Vagina (tissue), 2 donors: ENCODE measurements around the gene RAB6B.

ENCODE experiments used
- CTCF ChIP-seq, 3 experiments: fragments of 450-650 bp in 2 of 3; fragments of 200-600 bp in 1 of 3; sonication (generic) in 1 of 3; IDR thresholded peaks; one replicate each; pipeline ENCODE4 v1.5.1; 2017 to 2019; ENCODE audit warnings: antibody characterized with exemption in 3 of 3, mild to moderate bottlenecking in 2 of 3, moderate library complexity in 2 of 3
- POLR2A ChIP-seq, 2 donors: fragments of 450-650 bp; IDR thresholded peaks; one replicate each; pipeline ENCODE4 v1.6.1; 2017; ENCODE audit warnings: antibody characterized with exemption in 2 of 2, mild to moderate bottlenecking in 2 of 2, moderate library complexity in 2 of 2
- POLR2AphosphoS5 ChIP-seq, 2 donors: sonication (generic); formaldehyde crosslinking; IDR thresholded peaks; one replicate each; pipeline ENCODE4 v1.9.0; 2017; ENCODE audit warnings: antibody characterized with exemption in 2 of 2, mild to moderate bottlenecking in 2 of 2, low read depth in 1 of 2; ENCODE audit not compliant: insufficient read depth in 1 of 2

GRCh38 chr3:133890972-133891644 is 4.6 kb downstream of the RAB6B start:
- TF ChIP-seq POLR2AphosphoS5 (IDR thresholded peaks at IDR 0.05; ENCODE audit: insufficient read depth in 1 of 2, low read depth in 1 of 2) (no peak), CTCF (IDR thresholded peaks at IDR 0.05) (no peak), POLR2A (IDR thresholded peaks at IDR 0.05) (no peak)
